HG02973 (cell line): ENCODE results near the gene SCIN.
"Not testable (repeated sequence)": the region's sequence is repeated elsewhere in the genome, so short reads cannot be mapped to it uniquely, and the experiment has no call there.

Experiments
- ATAC-seq: cut with Tn5 transposase; IDR thresholded peaks from one replicate; pipeline ENCODE4 v1.9.1; 2021; ENCODE audit warnings: moderate library complexity; ENCODE audit not compliant: unreplicated experiment

Gene SCIN

GRCh38 chr7:12645212-12645611, 74.7 kb downstream of the SCIN start:
- ATAC-seq, result not testable (repeated sequence)

DNA sequence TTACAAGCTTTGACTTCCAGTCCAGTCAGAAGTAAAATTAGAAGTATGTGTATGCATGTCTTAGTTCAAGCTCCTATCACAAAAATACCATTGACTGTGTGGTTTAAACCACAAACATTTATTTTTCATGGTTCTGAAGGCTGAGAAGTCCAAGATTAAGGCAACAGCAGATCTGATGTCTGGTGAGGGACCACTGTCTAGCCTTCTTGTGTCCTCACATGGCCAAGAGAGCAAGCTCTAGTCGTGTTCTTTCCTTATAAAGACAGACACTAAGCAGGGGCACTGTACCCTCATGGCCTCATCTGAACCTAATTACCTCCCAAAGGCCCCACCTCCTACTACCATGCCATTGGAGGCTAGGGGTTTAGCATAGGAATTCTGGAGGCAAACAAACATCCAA, 75.6 kb downstream of the SCIN start:
- no peak for ATAC-seq

DNA sequence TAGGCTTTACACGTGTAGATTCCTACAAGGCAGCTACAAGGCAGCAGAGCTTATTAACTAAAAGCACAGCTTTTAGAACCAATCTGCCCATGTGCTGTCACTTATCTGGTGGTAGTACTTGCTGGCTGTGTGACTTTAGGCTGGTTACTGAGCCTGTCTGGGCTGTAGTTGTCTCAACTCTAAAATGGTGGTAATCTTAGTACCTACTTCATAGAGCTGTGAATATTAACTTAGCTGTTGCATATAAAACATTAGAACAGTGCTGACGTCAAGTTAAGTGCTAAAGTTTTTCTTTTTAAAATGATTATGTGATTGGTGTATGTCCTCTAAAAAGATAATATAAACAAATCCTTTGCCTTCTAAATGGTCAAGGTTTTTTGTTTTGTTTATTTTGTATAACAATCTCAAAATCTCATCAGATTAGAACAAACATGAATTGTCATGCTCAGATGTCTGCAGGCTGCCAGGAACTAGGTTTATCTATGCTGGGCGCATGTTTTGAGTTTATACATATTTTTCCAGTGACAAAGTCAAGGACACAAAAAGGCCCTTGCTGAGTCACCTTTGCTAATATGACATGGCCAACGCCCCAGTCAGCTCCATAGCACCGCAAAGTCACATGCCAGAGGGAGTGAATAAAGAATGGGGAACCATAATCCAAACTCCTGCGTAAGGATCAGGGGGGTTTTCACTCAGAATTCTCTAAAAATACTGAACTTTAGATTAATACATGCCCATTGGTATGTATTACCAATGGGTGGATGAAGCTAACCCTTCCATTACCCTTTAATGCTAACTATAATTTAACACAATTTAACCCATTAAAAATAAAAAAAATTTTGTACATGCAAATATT, 77.1 kb downstream of the SCIN start:
- no peak for ATAC-seq

- no peak for ATAC-seq
Observed at GRCh38 chr7:12648704-12649261, 78.3 kb downstream of the SCIN start.

DNA sequence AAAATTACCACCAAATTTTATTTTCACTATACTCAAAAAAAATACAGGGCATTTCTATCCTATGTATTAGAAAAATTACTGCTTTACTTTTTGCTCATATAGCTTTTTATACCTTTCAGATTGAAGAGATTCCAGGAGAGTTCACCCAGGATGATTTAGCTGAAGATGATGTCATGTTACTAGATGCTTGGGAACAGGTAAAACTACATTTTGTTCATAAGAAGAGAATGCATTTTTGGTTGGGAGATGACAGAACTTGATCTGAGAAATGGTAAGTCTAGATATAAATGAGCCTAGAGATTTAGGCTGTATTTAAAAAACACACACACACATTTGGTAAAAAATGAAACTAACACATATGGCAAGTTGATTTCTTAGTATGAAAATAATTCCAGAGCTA, 78.8 kb downstream of the SCIN start:
- ATAC-seq, result no peak

GRCh38 chr7:12650080-12650479, 79.6 kb downstream of the SCIN start:
- ATAC-seq, result no peak

GRCh38 chr7:12653110-12653509, 82.6 kb downstream of the SCIN start:
- no peak for ATAC-seq

DNA sequence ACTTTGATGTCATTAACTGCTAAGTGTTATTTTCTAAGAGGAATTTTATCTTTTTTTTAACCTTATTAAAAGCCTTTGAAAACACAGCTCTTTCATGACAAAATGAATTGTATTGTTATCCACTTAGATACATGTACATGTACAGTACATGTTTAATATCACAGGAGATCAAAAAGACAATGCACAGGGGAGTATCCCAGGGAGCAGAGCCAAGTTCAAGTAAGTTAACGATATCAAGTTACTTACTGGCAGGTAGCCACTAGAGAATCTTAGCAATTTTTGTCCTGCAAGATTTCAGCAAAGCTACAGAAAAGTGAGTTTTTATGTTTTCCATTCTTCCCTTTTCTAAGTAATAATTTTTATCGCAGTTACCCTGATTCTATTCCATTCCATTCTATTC, 83.0 kb downstream of the SCIN start:
- ATAC-seq, result no peak

- ATAC-seq, result no peak
Observed at GRCh38 chr7:12655161-12655560, 84.6 kb downstream of the SCIN start.

DNA sequence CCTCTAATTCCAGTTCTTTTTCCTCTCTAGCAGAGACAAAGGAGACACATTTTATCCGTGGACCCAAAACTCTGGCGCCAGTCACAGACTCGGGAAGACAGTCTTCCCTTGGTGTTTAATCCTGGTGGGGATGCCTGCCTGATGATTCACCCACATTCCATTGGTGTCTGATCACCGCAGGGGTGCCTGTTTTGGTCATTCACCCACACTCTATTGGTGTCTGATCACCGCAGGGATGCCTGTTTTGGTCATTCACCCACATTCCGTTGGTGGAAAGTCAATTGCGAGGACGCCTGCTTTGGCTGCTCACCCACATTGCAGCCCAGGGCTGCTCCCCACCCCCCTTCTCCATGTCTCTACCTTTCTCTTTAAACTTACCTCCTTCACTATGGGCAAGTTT, 89.9 kb downstream of the SCIN start:
- ATAC-seq, result not testable (repeated sequence)

GRCh38 chr7:12660986-12661385, 90.5 kb downstream of the SCIN start:
- not testable (repeated sequence) for ATAC-seq

DNA sequence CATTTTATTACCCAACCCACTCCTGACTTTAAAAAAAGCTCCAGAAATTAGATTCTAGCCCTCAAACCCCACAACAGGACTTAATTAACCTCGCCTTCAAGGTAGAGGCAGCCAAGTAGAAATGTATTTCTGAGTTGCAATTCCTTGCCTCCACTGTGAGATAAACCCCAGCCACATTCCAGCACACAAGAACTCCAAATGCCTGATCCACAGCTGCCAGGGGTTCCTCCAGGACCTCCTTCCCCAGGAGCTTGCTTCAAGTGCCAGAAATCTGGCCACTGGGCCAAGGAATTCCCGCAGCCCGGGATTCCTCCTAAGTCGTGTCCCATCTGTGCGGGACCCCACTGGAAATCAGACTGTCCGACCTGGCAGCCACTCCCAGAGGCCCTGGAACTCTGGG, 91.1 kb downstream of the SCIN start:
- no peak for ATAC-seq

DNA sequence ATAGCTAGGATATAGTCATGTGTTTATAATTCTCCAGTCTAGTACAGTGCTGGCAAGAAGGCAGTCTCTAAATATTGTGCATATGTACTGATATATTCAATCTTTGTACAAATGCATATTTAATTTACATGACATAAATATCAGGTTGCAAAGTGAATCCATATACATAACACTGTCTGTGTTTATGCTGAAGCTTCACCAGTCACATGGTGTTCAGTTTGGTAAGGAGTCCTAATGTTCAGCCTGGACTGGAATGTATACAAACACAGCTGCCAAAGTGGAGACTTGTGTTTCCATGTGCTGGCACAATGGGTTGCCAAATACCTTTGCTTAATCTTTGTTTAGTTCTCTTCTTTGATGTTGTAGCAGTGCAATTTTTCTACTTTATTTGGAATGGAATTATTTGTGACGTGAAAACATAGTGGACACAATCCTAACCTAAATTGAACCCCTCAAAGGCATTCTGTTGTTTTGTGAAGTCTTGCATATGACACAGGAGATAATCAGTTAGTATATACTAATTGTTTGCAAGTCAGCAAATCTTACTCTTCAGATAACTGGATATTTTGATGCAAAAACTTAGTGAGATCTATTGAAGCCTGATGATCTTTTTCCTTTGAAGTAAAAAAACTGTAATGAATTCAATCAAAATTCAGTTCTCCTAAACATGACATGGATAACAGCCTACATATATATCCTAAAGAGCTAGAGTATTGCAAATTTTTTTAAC, 99.6 kb downstream of the SCIN start:
- no peak for ATAC-seq

DNA sequence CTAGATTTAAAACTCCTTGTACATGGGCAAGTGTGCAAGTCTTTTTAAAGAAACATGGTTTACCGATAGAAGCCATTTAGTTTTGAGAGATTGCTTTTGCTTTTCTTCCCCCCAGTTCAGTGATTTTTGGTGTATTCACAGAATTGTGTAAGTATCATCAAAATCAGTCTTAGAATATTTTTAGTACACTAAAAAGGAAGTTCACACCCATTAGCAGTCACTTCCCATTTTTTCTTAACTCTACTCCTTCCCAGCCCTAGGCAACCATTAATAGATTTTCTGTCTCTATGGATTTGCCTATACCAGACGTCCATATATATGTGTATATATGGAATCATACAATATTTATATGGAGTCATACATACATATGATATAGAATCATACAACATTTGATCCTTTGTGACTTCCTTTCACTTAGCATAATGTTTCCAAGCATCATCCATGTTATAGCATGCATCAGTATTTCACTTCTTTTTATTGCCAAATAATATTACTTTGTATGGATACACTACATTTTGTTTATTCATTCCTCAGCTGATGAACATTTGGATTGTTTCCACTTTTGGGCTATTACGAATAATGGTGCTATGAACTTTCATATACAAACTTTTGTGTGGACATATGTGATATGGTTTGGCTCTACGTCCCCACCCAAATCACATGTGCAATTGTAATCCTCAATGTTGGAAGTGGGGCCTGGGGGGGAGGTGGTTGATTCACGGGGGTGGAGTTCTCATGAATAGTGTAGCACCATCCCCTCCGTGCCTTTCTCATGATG, 100.4 kb downstream of the SCIN start:
- no peak for ATAC-seq

DNA sequence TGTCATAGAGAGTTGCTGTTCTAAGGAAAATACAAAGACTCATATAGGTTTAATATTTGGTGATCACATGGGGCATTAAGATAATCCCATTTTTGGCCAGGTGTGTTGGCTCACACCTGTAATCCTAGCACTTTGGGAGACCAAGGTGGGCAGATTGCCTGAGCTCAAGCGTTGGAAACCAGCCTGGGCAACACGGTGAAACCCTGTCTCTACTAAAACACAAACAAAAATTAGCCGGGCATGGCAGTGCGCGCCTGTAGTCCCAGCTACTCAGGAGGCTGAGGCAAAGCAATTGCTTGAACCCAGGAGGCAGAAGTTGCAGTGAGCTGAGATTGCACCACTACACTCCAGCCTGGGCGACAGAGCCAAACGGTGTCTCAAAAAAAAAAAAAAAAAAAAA, 102.9 kb downstream of the SCIN start:
- ATAC-seq, result not testable (repeated sequence)

- ATAC-seq, result no peak
Observed at GRCh38 chr7:12674053-12674452, 103.5 kb downstream of the SCIN start.

- ATAC-seq, result no peak
Observed at GRCh38 chr7:12674861-12675260, 104.3 kb downstream of the SCIN start.

DNA sequence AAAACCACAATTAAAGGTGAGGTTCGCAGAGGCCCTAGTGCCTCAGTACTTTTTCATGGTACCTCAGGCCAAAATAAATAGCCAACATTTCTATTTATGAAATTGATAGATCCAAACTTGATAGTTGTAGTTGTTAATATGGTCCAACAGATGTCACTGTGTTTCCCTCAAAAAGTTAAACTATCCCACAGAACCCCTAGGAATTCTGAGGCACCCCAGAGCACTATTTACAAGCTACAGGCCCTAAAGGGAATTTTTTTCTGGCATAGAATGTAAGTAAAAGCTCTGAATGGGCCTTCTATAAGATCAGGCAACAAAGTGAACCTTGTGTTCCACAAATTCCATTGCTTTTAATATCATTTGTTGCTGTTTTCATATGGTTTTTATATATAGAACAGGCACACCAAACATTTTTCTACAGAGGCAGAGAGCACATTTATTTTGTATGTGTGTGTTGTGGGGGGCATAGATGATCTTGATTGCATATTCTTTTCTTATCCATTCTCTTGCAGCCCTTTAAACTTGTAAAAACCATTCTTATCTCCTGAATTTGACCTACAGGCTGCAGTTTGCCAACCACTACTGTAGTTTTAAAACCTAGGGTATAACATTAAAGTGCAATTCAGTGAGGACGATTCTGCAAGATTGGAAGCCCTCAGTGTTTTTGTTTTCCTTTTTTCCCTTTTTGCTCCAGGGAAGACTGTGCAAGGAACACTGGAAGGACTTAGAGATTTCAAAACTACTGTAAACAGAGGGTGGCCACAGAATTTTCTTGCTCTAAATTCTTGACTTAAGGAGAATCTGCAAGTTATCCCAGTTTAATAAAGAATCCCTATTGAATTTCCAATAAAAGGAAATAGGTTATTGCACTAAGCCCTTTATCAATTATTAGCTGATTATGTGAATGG, 113.4 kb downstream of the SCIN start:
- ATAC-seq, result no peak

DNA sequence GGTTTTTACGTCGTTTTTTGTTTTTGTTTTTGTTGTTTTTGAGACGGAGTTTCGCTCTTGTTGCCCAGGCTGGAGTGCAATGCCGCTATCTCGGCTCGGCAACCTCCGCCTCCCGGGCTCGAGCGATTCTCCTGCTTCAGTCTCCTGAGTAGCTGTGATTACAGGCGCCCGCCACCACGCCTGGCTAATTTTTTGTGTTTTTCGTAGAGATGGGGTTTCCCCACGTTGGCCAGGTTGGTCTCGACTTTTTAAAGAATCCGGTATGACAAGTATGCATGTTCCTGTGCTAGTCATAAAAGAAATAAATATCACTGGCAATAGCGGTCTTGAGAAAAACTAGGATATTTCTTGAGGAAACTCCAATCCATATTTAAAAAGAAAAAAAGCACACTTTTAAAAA, 114.2 kb downstream of the SCIN start:
- ATAC-seq, result no peak

GRCh38 chr7:12685550-12685949, 115.0 kb downstream of the SCIN start:
- no peak for ATAC-seq
